Astrocyte of the spinal cord (primary cell): ENCODE results near the gene HTR1A.

Experiments
- DNase-seq: peaks from one replicate; pipeline ENCODE4 v3.0.0; 2011; ENCODE audit warnings: low read depth, low spot score
- H3K4me3 ChIP-seq: 2 replicates; pipeline ENCODE4 v1.5.1; 2011; ENCODE audit warnings: low read depth, mild to moderate bottlenecking, low read length, moderate library complexity
- in situ Hi-C: cut with HindIII; loops from 2 replicates; pipeline ENCODE4 v1.10.0; 2017; ENCODE audit warnings: low sequenced_read_pairs
- TF ChIP-seq, protein P1 (sequence below): IDR thresholded peaks from 2 replicates; pipeline ENCODE4 v1.5.1; 2012; ENCODE audit warnings: low read depth, mild to moderate bottlenecking, low read length, inconsistent platforms

Gene HTR1A

DNA sequence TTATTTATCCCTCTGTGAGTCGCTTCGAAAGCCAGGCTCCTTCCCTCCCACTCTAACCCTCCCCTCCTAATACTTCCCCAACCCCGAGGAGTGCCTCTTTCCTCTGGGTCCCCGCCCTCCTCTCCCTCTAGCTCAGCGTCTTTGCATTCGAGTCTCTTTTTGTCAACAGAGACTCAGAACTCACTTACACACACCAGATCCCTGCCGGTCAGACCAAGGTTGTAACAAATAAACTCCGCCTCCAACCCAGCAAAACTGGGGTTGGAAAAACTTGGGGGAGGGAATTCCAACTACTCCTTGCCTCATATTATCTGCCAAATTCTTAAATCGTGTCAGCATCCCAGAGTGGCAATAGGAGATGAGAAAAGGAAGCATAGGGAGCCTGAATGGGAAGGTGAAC lies at the start of gene HTR1A:
Gene HTR1A (minus strand): TSS at position 167 of the 400 bp plus-strand sequence. CDS start 726 bp downstream, outside the sequence.
- no peak within 1 kb of the TSS for H3K4me3 ChIP-seq
- in situ Hi-C loops: no loop called here
- TF ChIP-seq, protein P1, sequence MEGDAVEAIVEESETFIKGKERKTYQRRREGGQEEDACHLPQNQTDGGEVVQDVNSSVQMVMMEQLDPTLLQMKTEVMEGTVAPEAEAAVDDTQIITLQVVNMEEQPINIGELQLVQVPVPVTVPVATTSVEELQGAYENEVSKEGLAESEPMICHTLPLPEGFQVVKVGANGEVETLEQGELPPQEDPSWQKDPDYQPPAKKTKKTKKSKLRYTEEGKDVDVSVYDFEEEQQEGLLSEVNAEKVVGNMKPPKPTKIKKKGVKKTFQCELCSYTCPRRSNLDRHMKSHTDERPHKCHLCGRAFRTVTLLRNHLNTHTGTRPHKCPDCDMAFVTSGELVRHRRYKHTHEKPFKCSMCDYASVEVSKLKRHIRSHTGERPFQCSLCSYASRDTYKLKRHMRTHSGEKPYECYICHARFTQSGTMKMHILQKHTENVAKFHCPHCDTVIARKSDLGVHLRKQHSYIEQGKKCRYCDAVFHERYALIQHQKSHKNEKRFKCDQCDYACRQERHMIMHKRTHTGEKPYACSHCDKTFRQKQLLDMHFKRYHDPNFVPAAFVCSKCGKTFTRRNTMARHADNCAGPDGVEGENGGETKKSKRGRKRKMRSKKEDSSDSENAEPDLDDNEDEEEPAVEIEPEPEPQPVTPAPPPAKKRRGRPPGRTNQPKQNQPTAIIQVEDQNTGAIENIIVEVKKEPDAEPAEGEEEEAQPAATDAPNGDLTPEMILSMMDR: no peak
- no peak for DNase-seq

GRCh38 chr5:64003966-64004365 lies 41.7 kb upstream of the HTR1A start:
- DNase-seq: no peak
- in situ Hi-C loops: no loop called here
- TF ChIP-seq, protein P1: no peak
- H3K4me3 ChIP-seq: no peak overlapping the region

DNA sequence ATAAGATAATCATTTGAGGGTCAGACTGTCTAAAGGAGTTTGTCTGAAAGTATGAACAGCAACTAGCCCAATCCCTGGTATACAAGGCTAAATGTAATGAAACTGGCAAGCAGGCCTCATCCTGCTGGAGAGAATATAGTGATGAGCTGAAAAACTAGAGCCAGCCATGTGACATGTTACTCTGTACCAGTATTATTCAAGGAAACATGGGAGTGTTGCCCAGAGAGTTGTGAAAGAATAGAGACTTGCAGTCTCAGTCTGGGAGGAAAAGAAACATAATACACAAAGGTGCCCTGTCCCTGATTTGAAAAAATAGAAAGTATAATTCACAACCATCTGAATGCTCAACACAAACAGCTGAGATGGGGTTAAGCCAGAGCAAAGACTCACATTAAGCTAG lies 37.9 kb upstream of the HTR1A start:
- in situ Hi-C loops: no loop called here
- DNase-seq: no peak
- TF ChIP-seq, protein P1: no peak
- H3K4me3 ChIP-seq: no peak overlapping the region

DNA sequence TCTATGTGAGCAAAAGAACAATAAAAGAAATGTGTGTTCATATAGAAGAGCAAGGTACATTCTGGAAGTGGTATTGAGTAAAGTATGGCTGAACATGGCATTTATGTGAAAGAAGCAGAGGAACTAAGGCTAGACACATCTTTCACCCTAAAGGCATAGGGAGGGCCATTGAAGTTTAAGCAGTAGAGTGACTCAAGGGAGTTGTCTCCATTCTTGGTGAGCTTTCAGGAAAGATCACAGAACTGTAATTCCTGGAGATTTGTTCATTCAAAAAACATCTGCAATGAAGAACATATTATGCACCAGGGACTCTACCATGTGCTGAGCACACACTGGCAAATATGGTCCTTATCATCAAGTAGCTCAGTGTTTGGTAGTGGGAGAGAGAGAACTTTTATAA lies 24.8 kb upstream of the HTR1A start:
- in situ Hi-C loops: no loop called here
- H3K4me3 ChIP-seq: no peak overlapping the region
- TF ChIP-seq, protein P1: no peak
- DNase-seq: no peak

DNA sequence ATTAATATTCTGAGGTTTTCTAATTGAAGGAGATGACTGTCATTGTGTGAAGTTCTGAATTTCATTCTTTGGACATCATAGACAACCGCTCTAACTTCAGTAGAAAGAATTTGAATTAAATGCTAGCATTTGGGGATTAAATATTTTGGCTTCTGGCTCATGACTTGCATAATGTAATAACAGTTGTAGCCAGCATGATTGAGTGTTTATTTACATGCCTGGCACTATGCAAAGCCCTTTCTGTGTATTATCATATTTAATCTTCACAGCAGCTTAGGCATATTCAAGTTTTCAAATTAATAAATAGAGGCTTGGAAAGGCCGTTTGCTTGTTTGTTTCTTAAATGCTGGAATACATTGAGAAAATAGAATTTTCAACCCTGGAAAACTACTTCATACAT lies 19.6 kb upstream of the HTR1A start:
- no peak for DNase-seq
- H3K4me3 ChIP-seq: no peak overlapping the region
- in situ Hi-C loops: no loop called here
- TF ChIP-seq, protein P1: no peak

- in situ Hi-C loops: no loop called here
- no peak for DNase-seq
- TF ChIP-seq, protein P1: no peak
- no peak overlapping the region for H3K4me3 ChIP-seq
Measured at GRCh38 chr5:63963926-63964325, 1.7 kb upstream of the HTR1A start.

GRCh38 chr5:63963080-63963735 lies 963 bp upstream of the HTR1A start:
- H3K4me3 ChIP-seq: no peak overlapping the region
- in situ Hi-C loops: no loop called here
- DNase-seq: peak; percentile 62
- TF ChIP-seq, protein P1: peak; percentile 75
